Measurements from ENCODE around the gene CATSPERD. TPM values are rescaled to one million over a fixed set of nuclear protein-coding genes. Genes with fewer than 3 reads are reported as not detected.

CATSPERD gene
- total RNA-seq, 1 experiment from 2014 or later: not detected

- no peak overlapping the region for H4K5ac ChIP-seq (ENCODE audit: insufficient read length, low read depth, low read length)
- TF ChIP-seq CTCF (conservative IDR thresholded peaks at IDR 0.05): no peak
- no CpG with 5 or more reads among the region's 7 CpGs for WGBS (ENCODE audit: extremely low coverage, insufficient read length, low lambda C conversion rate)
- H3K4me2 ChIP-seq (ENCODE audit: insufficient read depth, insufficient read length, low read length): no peak overlapping the region
- peaks cover 14% of the 10 kb centered on the region; the same call in 1 of the 2 replicates for H3K79me2 ChIP-seq (ENCODE audit: insufficient read depth, low read length)
- H3K23ac ChIP-seq (ENCODE audit: insufficient read length, low read depth, low read length): no peak overlapping the region
- H3K9me3 ChIP-seq (ENCODE audit: control insufficient read depth, low read depth, low read length): no peaks in the 10 kb centered on the region
- no peak overlapping the region for H3K27ac ChIP-seq (ENCODE audit: insufficient read length, low read depth, low read length)
- no peak overlapping the region for H3K14ac ChIP-seq (ENCODE audit: insufficient read depth, low read length)
- H2AFZ ChIP-seq (ENCODE audit: low read length): no peak overlapping the region
- H2BK5ac ChIP-seq (ENCODE audit: insufficient read length, low read length): no peak overlapping the region
- peak; percentile 30 for DNase-seq
- H3K23me2 ChIP-seq (ENCODE audit: insufficient read length, low read depth, low read length, poor library complexity, severe bottlenecking): peaks cover 5% of the 10 kb centered on the region
- no peak overlapping the region for H2BK120ac ChIP-seq (ENCODE audit: low read depth, low read length, poor library complexity, severe bottlenecking)
- no peak overlapping the region for H2AK5ac ChIP-seq (ENCODE audit: insufficient read length, low read length)
- no peak overlapping the region for H2BK15ac ChIP-seq (ENCODE audit: low read depth, low read length)
- H3K4me1 Mint-ChIP-seq: peaks cover 4 to 12% of the 10 kb centered on the region in 2 experiments
- no peak overlapping the region for H4K8ac ChIP-seq (replicated peaks; ENCODE audit: insufficient read length, low read depth, low read length)
- no peak overlapping the region for H3K4ac ChIP-seq (ENCODE audit: low read depth, low read length)
- peak overlapping the region; percentile 98 to 100; a peak in 4 of 5 replicates for H3K4me3 Mint-ChIP-seq
- no peaks in the 10 kb centered on the region for H3K79me1 ChIP-seq (ENCODE audit: insufficient read depth, low read depth, low read length, poor library complexity, severe bottlenecking)
- H3K27ac Mint-ChIP-seq: peak overlapping the region in 2 of 3 experiments; percentile 53 to 90; a peak in 3 of 7 replicates
- peaks cover 12% of the 10 kb centered on the region for H3K27me3 Mint-ChIP-seq (ENCODE audit: low read depth)
- no peak overlapping the region for H2BK12ac ChIP-seq (ENCODE audit: insufficient read length, low read depth, low read length)
- no peak overlapping the region for H3K56ac ChIP-seq (ENCODE audit: insufficient read length, low read depth, low read length)
- peaks cover 5 to 6% of the 10 kb centered on the region in 2 experiments; a peak in 2 of 5 replicates for H3K9me3 Mint-ChIP-seq
- H3K36me3 Mint-ChIP-seq (ENCODE audit: insufficient read depth in 1 of 3, low read depth in 3 of 3): peaks cover 35 to 65% (median 49%) of the 10 kb centered on the region in 3 experiments
- H4K20me1 ChIP-seq (ENCODE audit: control insufficient read depth, insufficient read depth, insufficient read length): no peaks in the 10 kb centered on the region
- H3T11ph ChIP-seq (ENCODE audit: low read length): no peak overlapping the region
- no peak overlapping the region for H2BK20ac ChIP-seq (ENCODE audit: low read depth, low read length, poor library complexity, severe bottlenecking)
- no peaks in the 10 kb centered on the region for H3K4me1 ChIP-seq (ENCODE audit: insufficient read depth, low read length)
- H3K18ac ChIP-seq (ENCODE audit: insufficient read length, low read depth, low read length): no peak overlapping the region
- no peak overlapping the region for H3K9ac ChIP-seq (ENCODE audit: extremely low read depth, insufficient read length, low read length)
- no peaks in the 10 kb centered on the region for H3K27me3 ChIP-seq (ENCODE audit: insufficient read depth, low read length)
- H4K91ac ChIP-seq (ENCODE audit: insufficient read length, low read depth, low read length): no peak overlapping the region
These were observed 27.7 kb upstream of the CATSPERD start for GRCh38 chr19:5692723-5693194.

Data from H9 (cell line).